Testis (tissue), 3 donors: ENCODE measurements around the gene ALK. TPM values are rescaled to one million over a fixed set of nuclear protein-coding genes. Genes with fewer than 3 reads are reported as not detected.

Experiments
- DNase-seq: peaks from one replicate; pipeline ENCODE4 v3.0.0-alpha.2; 2019
- H3K27ac ChIP-seq, 2 donors: fragments of 200-600 bp; sonication (generic); one replicate each; pipeline ENCODE4 v1.5.1; 2019
- H3K27me3 ChIP-seq: fragments of 200-600 bp; sonication (generic); one replicate; pipeline ENCODE4 v1.5.1; 2019
- H3K36me3 ChIP-seq: fragments of 200-600 bp; sonication (generic); one replicate; pipeline ENCODE4 v1.5.1; 2017; ENCODE audit warnings: low read depth; ENCODE audit errors: missing control alignments
- H3K4me1 ChIP-seq: fragments of 200-600 bp; sonication (generic); one replicate; pipeline ENCODE4 v1.5.1; 2019
- H3K4me3 ChIP-seq, 2 donors: fragments of 200-600 bp; sonication (generic); one replicate each; pipeline ENCODE4 v1.5.1; 2017 to 2019
- H3K9me3 ChIP-seq: fragments of 200-600 bp; sonication (generic); one replicate; pipeline ENCODE4 v1.5.1; 2017
- POLR2A ChIP-seq: fragments of 450-650 bp; IDR thresholded peaks from one replicate; pipeline ENCODE4 v1.6.1; 2017; ENCODE audit warnings: antibody characterized with exemption, mild to moderate bottlenecking, moderate library complexity
- whole genome bisulfite sequencing, 2 donors: methylation state at CpG; one replicate each; pipeline ENCODE4 v1.1.5; 2018; 5-methylcytosine and 5-hydroxymethylcytosine counted together
- intact Hi-C: fragments of 100-400 bp; cut with DNase I; formaldehyde crosslinking; loops from one replicate; pipeline ENCODE4 v1.15.1; 2023; ENCODE audit warnings: low total_unique reads
- polyA plus RNA-seq: library from polyadenylated mRNA; stranded (reverse); fragments of 350-450 nt; fragmentation: Illumina TruSeq; extraction: RNeasy Lipid Tissue Mini Kit (QIAGEN cat#74804); gene quantifications from one replicate; pipeline ENCODE4 v1.2.3, GENCODE V29; 2014; ENCODE audit warnings: low read depth, low replicate concordance; ENCODE audit not compliant: insufficient read depth
- total RNA-seq, 2 donors: library from RNA; depleted of rRNA; stranded (reverse); fragments of >200 nt; gene quantifications; one replicate each; pipeline ENCODE4 v1.2.3, GENCODE V29; 2016
- TF ChIP-seq, protein P1 (sequence below), 3 experiments: fragments of 450-650 bp in 2 of 3; fragments of 200-600 bp in 1 of 3; sonication (generic) in 1 of 3; IDR thresholded peaks; one replicate each; pipeline ENCODE4 v1.5.1; 2016 to 2019; ENCODE audit warnings: antibody characterized with exemption in 3 of 3, mild to moderate bottlenecking in 2 of 3, moderate library complexity in 1 of 3

ALK gene
- total and polyA plus RNA-seq, 3 donors from 2014 or later: 2.1 to 3.8 (median 3.8) TPM

DNA sequence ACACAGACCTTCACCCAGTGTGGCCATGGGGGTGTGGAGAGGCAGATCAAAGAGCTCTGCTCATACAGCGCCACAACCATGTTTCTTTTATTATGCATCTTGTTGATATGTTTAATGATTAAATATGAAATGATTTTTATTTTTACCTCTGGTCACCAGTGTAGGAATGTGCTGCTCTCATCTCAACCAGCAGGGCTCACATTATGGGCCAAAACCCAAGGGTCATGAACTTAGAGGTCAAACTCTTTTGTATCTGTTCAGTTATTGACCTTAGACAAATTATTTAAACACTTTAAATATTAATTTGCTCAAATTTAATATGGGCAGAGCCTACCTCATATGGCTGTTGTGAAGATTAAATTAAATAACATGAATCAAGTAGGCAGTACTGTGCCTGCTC, 386.2 kb downstream of the ALK start:
- TF ChIP-seq POLR2A: no peak
- TF ChIP-seq, protein P1, sequence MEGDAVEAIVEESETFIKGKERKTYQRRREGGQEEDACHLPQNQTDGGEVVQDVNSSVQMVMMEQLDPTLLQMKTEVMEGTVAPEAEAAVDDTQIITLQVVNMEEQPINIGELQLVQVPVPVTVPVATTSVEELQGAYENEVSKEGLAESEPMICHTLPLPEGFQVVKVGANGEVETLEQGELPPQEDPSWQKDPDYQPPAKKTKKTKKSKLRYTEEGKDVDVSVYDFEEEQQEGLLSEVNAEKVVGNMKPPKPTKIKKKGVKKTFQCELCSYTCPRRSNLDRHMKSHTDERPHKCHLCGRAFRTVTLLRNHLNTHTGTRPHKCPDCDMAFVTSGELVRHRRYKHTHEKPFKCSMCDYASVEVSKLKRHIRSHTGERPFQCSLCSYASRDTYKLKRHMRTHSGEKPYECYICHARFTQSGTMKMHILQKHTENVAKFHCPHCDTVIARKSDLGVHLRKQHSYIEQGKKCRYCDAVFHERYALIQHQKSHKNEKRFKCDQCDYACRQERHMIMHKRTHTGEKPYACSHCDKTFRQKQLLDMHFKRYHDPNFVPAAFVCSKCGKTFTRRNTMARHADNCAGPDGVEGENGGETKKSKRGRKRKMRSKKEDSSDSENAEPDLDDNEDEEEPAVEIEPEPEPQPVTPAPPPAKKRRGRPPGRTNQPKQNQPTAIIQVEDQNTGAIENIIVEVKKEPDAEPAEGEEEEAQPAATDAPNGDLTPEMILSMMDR (IDR thresholded peaks at IDR 0.05): no peak
- intact Hi-C loops: no loop called here
- 96 to 100% methylated on average over 1 of the region's 1 CpG for WGBS, 2 donors
- Histone ChIP-seq H3K36me3 (no peaks in the 10 kb centered on the region), H3K9me3 (no peaks in the 10 kb centered on the region), H3K4me3 (no peak overlapping the region), H3K4me1 (no peaks in the 10 kb centered on the region), H3K27me3 (no peaks in the 10 kb centered on the region), H3K27ac (no peak overlapping the region)
- DNase-seq: no peak

DNA sequence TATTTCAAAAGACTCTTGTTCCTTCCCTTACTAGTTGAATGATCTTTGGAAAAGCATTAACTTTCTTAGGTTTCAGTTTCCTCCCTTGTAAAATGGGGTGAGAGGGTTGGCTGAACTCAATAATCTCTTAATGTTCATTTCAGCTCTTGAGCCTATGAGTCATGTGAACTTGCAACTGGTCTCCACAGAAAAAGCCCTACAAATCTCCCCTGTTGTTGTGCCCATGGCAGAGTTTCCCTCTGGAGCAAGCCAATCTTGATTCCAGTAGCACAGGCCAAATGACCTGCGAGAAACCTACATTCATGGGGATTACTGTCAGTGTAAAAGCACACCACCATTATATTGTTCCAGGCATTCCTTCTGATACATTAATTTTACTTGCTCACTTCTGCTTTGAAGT, 388.9 kb downstream of the ALK start:
- H3K27me3 ChIP-seq: no peaks in the 10 kb centered on the region
- DNase-seq: no peak
- 71 to 81% methylated on average over 1 of the region's 1 CpG for WGBS, 2 donors
- no peak overlapping the region for H3K4me3 ChIP-seq
- no peaks in the 10 kb centered on the region for H3K4me1 ChIP-seq
- intact Hi-C loops: no loop called here
- H3K9me3 ChIP-seq: no peaks in the 10 kb centered on the region
- no peak overlapping the region for H3K27ac ChIP-seq
- TF ChIP-seq, protein P1 (IDR thresholded peaks at IDR 0.05): no peak
- no peak for TF ChIP-seq POLR2A
- no peaks in the 10 kb centered on the region for H3K36me3 ChIP-seq

DNA sequence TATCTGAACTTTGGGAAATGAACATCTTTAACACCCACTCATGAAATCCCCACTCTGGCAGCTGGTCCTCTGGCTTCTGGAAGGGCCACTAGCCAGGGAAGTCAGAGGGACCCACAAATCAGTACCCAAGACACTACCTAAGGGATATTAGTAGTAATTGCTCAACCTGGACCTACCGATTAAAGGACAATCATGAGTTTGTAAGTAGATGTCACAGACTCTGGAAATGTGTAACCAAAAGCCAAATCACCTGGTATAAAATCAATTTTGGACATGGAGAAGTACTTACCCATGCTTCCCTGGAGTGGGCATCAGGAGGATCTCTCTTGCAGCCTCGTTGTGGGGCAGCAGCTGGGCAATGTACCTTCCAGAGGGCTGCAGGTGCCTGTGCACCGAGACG, 389.8 kb downstream of the ALK start:
- no peak for DNase-seq
- H3K36me3 ChIP-seq: no peaks in the 10 kb centered on the region
- 96 to 97% methylated on average over 4 of the region's 4 CpGs for WGBS, 2 donors
- intact Hi-C loops: no loop called here
- TF ChIP-seq, protein P1 (IDR thresholded peaks at IDR 0.05): no peak
- TF ChIP-seq POLR2A: no peak
- no peaks in the 10 kb centered on the region for H3K4me1 ChIP-seq
- no peaks in the 10 kb centered on the region for H3K9me3 ChIP-seq
- H3K27ac ChIP-seq: no peak overlapping the region
- no peaks in the 10 kb centered on the region for H3K27me3 ChIP-seq
- no peak overlapping the region for H3K4me3 ChIP-seq

DNA sequence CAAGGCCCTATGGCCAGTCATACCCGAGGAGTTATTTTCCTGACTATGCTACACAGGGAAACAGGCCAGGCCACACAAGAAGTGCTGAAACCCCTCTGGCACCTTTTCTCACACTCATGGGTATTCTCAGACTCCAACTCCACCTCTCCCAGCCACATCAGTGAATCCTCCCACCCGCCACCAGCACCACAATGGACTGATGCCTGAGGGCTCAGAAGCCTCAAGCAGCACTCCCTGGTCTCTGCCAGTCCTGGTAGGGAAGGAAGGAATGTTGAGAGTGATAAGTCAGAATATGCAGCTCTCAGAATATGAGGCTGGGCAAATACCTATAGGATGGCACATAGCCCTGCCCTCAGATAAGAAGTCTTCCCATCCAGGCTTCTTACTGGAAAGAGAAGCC, 391.1 kb downstream of the ALK start:
- 73 to 87% methylated on average over 2 of the region's 2 CpGs for WGBS, 2 donors
- intact Hi-C loops: no loop called here
- H3K36me3 ChIP-seq: no peaks in the 10 kb centered on the region
- H3K4me3 ChIP-seq: no peak overlapping the region
- H3K9me3 ChIP-seq: no peaks in the 10 kb centered on the region
- H3K4me1 ChIP-seq: no peaks in the 10 kb centered on the region
- H3K27me3 ChIP-seq: no peaks in the 10 kb centered on the region
- DNase-seq: no peak
- H3K27ac ChIP-seq: no peak overlapping the region
- TF ChIP-seq, protein P1 (IDR thresholded peaks at IDR 0.05): no peak
- no peak for TF ChIP-seq POLR2A

DNA sequence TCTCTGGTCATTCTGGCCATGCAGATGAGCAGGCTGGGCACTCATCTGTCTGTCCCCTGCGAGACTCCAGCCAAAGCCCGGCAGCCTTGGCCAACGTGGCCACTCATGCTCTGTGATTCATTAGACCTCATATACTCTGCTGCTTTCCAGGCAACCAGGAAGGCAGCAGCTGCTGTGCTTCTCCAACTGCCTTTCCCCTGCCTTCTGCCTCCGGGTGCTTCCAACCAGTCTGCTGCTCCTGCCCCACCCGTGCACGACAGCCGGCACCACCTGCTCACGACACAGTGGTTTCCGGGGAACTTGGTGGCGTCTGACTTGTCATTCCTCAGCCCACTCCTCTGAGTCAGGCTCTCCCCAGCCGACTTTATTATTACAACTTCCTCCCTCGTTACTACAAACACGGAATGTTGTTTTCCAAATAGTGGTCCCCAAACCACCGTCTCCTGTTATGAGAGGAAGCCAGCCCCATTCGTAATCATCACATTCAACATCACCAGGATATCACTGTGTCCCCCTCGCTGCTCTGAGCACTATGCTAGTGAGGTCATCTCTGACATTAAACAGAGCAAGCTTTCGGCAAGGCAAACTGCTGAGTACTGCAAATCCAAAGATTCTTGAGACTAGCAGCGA, 392.4 kb downstream of the ALK start:
- Histone ChIP-seq H3K9me3 (no peaks in the 10 kb centered on the region), H3K4me1 (no peaks in the 10 kb centered on the region), H3K27ac (no peak overlapping the region), H3K4me3 (no peak overlapping the region), H3K36me3 (no peaks in the 10 kb centered on the region), H3K27me3 (no peaks in the 10 kb centered on the region)
- DNase-seq: no peak
- 44 to 51% methylated on average over 16 to 18 of the region's 18 CpGs for WGBS, 2 donors
- TF ChIP-seq, protein P1 (IDR thresholded peaks at IDR 0.05): no peak
- no peak for TF ChIP-seq POLR2A
- intact Hi-C loops: no loop called here
